Measurements from ENCODE around the gene IL1R2.

DNA sequence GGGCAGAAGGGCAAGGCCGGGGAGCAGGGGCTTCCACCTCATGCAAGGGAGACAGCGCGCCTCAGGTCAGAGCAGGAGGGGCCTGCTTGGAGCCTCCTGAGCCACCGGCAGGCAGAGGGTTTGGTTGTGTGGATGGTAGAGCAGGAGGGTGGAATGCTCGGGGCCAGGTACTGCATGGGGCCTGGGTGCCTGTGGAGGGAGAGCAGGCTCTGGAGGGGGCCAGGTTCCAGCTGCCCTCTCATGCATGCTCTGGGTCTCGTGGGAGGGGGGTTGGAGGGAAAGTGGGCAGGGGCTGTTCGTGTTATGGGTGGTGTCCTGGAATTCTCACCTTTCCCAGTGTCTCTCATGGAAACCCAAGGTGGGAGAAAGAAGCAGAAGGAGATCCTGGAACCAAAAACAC lies 3.2 kb upstream of the IL1R2 start:
- TF ChIP-seq, protein P1, sequence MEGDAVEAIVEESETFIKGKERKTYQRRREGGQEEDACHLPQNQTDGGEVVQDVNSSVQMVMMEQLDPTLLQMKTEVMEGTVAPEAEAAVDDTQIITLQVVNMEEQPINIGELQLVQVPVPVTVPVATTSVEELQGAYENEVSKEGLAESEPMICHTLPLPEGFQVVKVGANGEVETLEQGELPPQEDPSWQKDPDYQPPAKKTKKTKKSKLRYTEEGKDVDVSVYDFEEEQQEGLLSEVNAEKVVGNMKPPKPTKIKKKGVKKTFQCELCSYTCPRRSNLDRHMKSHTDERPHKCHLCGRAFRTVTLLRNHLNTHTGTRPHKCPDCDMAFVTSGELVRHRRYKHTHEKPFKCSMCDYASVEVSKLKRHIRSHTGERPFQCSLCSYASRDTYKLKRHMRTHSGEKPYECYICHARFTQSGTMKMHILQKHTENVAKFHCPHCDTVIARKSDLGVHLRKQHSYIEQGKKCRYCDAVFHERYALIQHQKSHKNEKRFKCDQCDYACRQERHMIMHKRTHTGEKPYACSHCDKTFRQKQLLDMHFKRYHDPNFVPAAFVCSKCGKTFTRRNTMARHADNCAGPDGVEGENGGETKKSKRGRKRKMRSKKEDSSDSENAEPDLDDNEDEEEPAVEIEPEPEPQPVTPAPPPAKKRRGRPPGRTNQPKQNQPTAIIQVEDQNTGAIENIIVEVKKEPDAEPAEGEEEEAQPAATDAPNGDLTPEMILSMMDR (IDR thresholded peaks at IDR 0.05): no peak
- TF ChIP-seq FOXJ3 (CRISPR knock-in tag; IDR thresholded peaks at IDR 0.05; ENCODE audit: borderline replicate concordance): no peak
- TF ChIP-seq ZBTB21 (CRISPR knock-in tag; IDR thresholded peaks at IDR 0.05; ENCODE audit: borderline replicate concordance): no peak
- no peak for TF ChIP-seq HMGA2 (CRISPR knock-in tag; IDR thresholded peaks at IDR 0.05)
- TF ChIP-seq SP1 (CRISPR knock-in tag; conservative IDR thresholded peaks at IDR 0.05): no peak
- TF ChIP-seq ZNF219 (CRISPR knock-in tag; IDR thresholded peaks at IDR 0.05; ENCODE audit: borderline replicate concordance): no peak
- no peak for TF ChIP-seq NR2C2 (CRISPR knock-in tag; IDR thresholded peaks at IDR 0.05)
- TF ChIP-seq RELA (CRISPR knock-in tag; IDR thresholded peaks at IDR 0.05; ENCODE audit: borderline replicate concordance): no peak
- TF ChIP-seq, protein P2, sequence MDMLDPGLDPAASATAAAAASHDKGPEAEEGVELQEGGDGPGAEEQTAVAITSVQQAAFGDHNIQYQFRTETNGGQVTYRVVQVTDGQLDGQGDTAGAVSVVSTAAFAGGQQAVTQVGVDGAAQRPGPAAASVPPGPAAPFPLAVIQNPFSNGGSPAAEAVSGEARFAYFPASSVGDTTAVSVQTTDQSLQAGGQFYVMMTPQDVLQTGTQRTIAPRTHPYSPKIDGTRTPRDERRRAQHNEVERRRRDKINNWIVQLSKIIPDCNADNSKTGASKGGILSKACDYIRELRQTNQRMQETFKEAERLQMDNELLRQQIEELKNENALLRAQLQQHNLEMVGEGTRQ (CRISPR knock-in tag; IDR thresholded peaks at IDR 0.05): no peak
- TF ChIP-seq, protein P3, sequence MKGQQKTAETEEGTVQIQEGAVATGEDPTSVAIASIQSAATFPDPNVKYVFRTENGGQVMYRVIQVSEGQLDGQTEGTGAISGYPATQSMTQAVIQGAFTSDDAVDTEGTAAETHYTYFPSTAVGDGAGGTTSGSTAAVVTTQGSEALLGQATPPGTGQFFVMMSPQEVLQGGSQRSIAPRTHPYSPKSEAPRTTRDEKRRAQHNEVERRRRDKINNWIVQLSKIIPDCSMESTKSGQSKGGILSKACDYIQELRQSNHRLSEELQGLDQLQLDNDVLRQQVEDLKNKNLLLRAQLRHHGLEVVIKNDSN (CRISPR knock-in tag; IDR thresholded peaks at IDR 0.05): no peak
- no peak for TF ChIP-seq NFE2L1 (CRISPR knock-in tag; IDR thresholded peaks at IDR 0.05)
